GM23338 (cell line): Measurements from ENCODE around the gene SLC35D1. TPM values are rescaled to one million over a fixed set of nuclear protein-coding genes. Genes with fewer than 3 reads are reported as not detected.

Experiments used
- ATAC-seq: fragments of 200-7000 bp; cut with Tn5 transposase; 3 replicates; pipeline ENCODE4 v1.9.1; 2020
- DNase-seq: peaks from one replicate; pipeline ENCODE4 v3.0.0-alpha.2; 2015; ENCODE audit warnings: low spot score
- H2AFZ ChIP-seq: fragments of 200-600 bp; sonication (generic); 2 replicates; pipeline ENCODE4 v1.8.0; 2016; ENCODE audit warnings: antibody characterized with exemption, mild to moderate bottlenecking, moderate library complexity
- H3F3A ChIP-seq: fragments of 200-600 bp; sonication (generic); replicated peaks from 2 replicates; pipeline ENCODE4 v1.8.0; 2017; ENCODE audit warnings: antibody characterized with exemption, mixed run types, low read depth
- H3K27ac ChIP-seq: fragments of 200-600 bp; sonication (generic); 2 replicates; pipeline ENCODE4 v1.6.1; 2016; ENCODE audit warnings: low read depth
- H3K27me3 ChIP-seq: fragments of 200-600 bp; sonication (generic); 2 replicates; pipeline ENCODE4 v1.8.0; 2016; ENCODE audit warnings: mild to moderate bottlenecking, mixed run types, moderate library complexity; ENCODE audit not compliant: insufficient read depth
- H3K36me3 ChIP-seq: fragments of 200-600 bp; sonication (generic); 2 replicates; pipeline ENCODE4 v1.8.0; 2016; ENCODE audit warnings: mild to moderate bottlenecking; ENCODE audit not compliant: insufficient read depth
- H3K4me1 ChIP-seq: fragments of 200-600 bp; sonication (generic); 2 replicates; pipeline ENCODE4 v1.8.0; 2016; ENCODE audit warnings: mild to moderate bottlenecking, moderate library complexity; ENCODE audit not compliant: insufficient read depth
- H3K4me2 ChIP-seq: fragments of 200-600 bp; sonication (generic); 2 replicates; pipeline ENCODE4 v1.7.1; 2017; ENCODE audit warnings: mixed run types
- H3K4me3 ChIP-seq: fragments of 200-600 bp; sonication (generic); 2 replicates; pipeline ENCODE4 v1.6.1; 2016; ENCODE audit warnings: mixed run types
- H3K79me2 ChIP-seq: fragments of 200-600 bp; sonication (generic); replicated peaks from 2 replicates; pipeline ENCODE4 v1.8.0; 2017; ENCODE audit warnings: mild to moderate bottlenecking; ENCODE audit not compliant: insufficient read depth
- H3K9me2 ChIP-seq: fragments of 200-600 bp; sonication (generic); 2 replicates; pipeline ENCODE4 v1.8.0; 2017; ENCODE audit not compliant: insufficient read depth
- H4K20me1 ChIP-seq: fragments of 200-600 bp; sonication (generic); replicated peaks from 2 replicates; pipeline ENCODE4 v1.8.0; 2017; ENCODE audit warnings: mild to moderate bottlenecking; ENCODE audit not compliant: insufficient read depth
- H3K27ac Mint-ChIP-seq: 2 replicates; pipeline ENCODE4 v1.8.0; 2020; ENCODE audit warnings: inconsistent platforms, mild to moderate bottlenecking, moderate library complexity, mixed read lengths
- H3K27me3 Mint-ChIP-seq: 3 replicates; pipeline ENCODE4 v1.8.0; 2022; ENCODE audit warnings: low read depth, mild to moderate bottlenecking, moderate library complexity, mixed read lengths, inconsistent platforms; ENCODE audit not compliant: insufficient read depth, poor library complexity
- H3K36me3 Mint-ChIP-seq: 3 replicates; pipeline ENCODE4 v1.8.0; 2021; ENCODE audit warnings: low read depth, mild to moderate bottlenecking, inconsistent platforms, moderate library complexity, mixed read lengths
- H3K4me1 Mint-ChIP-seq: 3 replicates; pipeline ENCODE4 v1.8.0; 2020; ENCODE audit warnings: mild to moderate bottlenecking, inconsistent platforms, mixed read lengths
- H3K4me3 Mint-ChIP-seq: 3 replicates; pipeline ENCODE4 v1.8.0; 2021; ENCODE audit warnings: moderate library complexity, mild to moderate bottlenecking, inconsistent platforms, mixed read lengths
- H3K9me3 Mint-ChIP-seq: 3 replicates; pipeline ENCODE4 v1.8.0; 2020; ENCODE audit warnings: moderate library complexity, mild to moderate bottlenecking, inconsistent platforms, mixed read lengths
- CTCF ChIP-seq, 2 experiments: fragments of 200-600 bp in 1 of 2; sonication (generic) in 1 of 2; conservative IDR thresholded peaks; 2 replicates each; pipeline versions ENCODE4 v1.5.1 to v1.6.1; 2016 to 2017; ENCODE audit warnings: antibody characterized with exemption in 2 of 2, low read depth in 2 of 2, mild to moderate bottlenecking in 2 of 2, moderate library complexity in 1 of 2
- EZH2phosphoT487 ChIP-seq: fragments of 200-600 bp; sonication (generic); IDR thresholded peaks from one replicate; pipeline ENCODE4 v1.8.1; 2018; ENCODE audit warnings: antibody characterized with exemption; ENCODE audit not compliant: unreplicated experiment
- JUNB ChIP-seq: IDR thresholded peaks from one replicate; pipeline ENCODE4 v1.6.1; 2016; ENCODE audit warnings: antibody characterized with exemption; ENCODE audit not compliant: unreplicated experiment
- NANOG ChIP-seq: IDR thresholded peaks from 2 replicates; pipeline ENCODE4 v1.6.1; 2016; ENCODE audit warnings: antibody characterized with exemption, borderline replicate concordance
- STAT1 ChIP-seq: IDR thresholded peaks from one replicate; pipeline ENCODE4 v1.6.1; 2016; ENCODE audit warnings: antibody characterized with exemption; ENCODE audit not compliant: unreplicated experiment
- ZNF114 ChIP-seq: fragments of 250-450 bp; sonication (Bioruptor Pico); IDR thresholded peaks from 2 replicates; pipeline ENCODE4 v1.5.0; 2020; ENCODE audit warnings: mild to moderate bottlenecking, moderate library complexity
- polyA plus RNA-seq: library from polyadenylated mRNA; unstranded; fragments of >200 nt; fragmentation: Nextera tagmentation; extraction: Ambion mirVana; gene quantifications from 2 replicates; pipeline ENCODE4 v1.2.1, GENCODE V29; 2016
- total RNA-seq: library from RNA; depleted of rRNA; stranded (reverse); fragments of >200 nt; shearing (Covaris generic); gene quantifications from 2 replicates; pipeline ENCODE4 v1.2.3, GENCODE V29; 2014
- TF ChIP-seq, protein P1 (sequence below): fragments of 250-450 bp; sonication (Bioruptor Pico); IDR thresholded peaks from 2 replicates; pipeline ENCODE4 v1.5.0; 2020; ENCODE audit warnings: mild to moderate bottlenecking, moderate library complexity

Gene SLC35D1
- total and polyA plus RNA-seq, 2 experiments from 2014 or later: 0.68 to 2.8 TPM

GRCh38 chr1:67051196-67051595 lies 2.8 kb downstream of the SLC35D1 start:
- H3K4me1 Mint-ChIP-seq: peaks cover 14% of the 10 kb centered on the region
- Histone ChIP-seq H3K4me1 (peaks cover 11% of the 10 kb centered on the region), H3K9me2 (no peaks in the 10 kb centered on the region), H3K4me3 (no peak overlapping the region), H3K4me2 (no peak overlapping the region), H3K27me3 (peaks cover 18% of the 10 kb centered on the region), H3K36me3 (peaks cover 2% of the 10 kb centered on the region; the same call in 1 of the 2 replicates), H4K20me1 (no peaks in the 10 kb centered on the region), H3K79me2 (no peaks in the 10 kb centered on the region), H3F3A (no peaks in the 10 kb centered on the region), H3K27ac (no peak overlapping the region), H2AFZ (no peak overlapping the region)
- H3K27ac Mint-ChIP-seq: no peak overlapping the region
- H3K9me3 Mint-ChIP-seq: no peaks in the 10 kb centered on the region; the same call in 2 of the 3 replicates
- H3K36me3 Mint-ChIP-seq: no peaks in the 10 kb centered on the region; the same call in 1 of the 3 replicates
- TF ChIP-seq JUNB (no peak), EZH2phosphoT487 (no peak), CTCF (conservative IDR thresholded peaks at IDR 0.05; ENCODE audit: low read depth in 2 of 2) (no peak), NANOG (no peak), ZNF114 (CRISPR knock-in tag) (no peak), STAT1 (no peak)
- TF ChIP-seq, protein P1, sequence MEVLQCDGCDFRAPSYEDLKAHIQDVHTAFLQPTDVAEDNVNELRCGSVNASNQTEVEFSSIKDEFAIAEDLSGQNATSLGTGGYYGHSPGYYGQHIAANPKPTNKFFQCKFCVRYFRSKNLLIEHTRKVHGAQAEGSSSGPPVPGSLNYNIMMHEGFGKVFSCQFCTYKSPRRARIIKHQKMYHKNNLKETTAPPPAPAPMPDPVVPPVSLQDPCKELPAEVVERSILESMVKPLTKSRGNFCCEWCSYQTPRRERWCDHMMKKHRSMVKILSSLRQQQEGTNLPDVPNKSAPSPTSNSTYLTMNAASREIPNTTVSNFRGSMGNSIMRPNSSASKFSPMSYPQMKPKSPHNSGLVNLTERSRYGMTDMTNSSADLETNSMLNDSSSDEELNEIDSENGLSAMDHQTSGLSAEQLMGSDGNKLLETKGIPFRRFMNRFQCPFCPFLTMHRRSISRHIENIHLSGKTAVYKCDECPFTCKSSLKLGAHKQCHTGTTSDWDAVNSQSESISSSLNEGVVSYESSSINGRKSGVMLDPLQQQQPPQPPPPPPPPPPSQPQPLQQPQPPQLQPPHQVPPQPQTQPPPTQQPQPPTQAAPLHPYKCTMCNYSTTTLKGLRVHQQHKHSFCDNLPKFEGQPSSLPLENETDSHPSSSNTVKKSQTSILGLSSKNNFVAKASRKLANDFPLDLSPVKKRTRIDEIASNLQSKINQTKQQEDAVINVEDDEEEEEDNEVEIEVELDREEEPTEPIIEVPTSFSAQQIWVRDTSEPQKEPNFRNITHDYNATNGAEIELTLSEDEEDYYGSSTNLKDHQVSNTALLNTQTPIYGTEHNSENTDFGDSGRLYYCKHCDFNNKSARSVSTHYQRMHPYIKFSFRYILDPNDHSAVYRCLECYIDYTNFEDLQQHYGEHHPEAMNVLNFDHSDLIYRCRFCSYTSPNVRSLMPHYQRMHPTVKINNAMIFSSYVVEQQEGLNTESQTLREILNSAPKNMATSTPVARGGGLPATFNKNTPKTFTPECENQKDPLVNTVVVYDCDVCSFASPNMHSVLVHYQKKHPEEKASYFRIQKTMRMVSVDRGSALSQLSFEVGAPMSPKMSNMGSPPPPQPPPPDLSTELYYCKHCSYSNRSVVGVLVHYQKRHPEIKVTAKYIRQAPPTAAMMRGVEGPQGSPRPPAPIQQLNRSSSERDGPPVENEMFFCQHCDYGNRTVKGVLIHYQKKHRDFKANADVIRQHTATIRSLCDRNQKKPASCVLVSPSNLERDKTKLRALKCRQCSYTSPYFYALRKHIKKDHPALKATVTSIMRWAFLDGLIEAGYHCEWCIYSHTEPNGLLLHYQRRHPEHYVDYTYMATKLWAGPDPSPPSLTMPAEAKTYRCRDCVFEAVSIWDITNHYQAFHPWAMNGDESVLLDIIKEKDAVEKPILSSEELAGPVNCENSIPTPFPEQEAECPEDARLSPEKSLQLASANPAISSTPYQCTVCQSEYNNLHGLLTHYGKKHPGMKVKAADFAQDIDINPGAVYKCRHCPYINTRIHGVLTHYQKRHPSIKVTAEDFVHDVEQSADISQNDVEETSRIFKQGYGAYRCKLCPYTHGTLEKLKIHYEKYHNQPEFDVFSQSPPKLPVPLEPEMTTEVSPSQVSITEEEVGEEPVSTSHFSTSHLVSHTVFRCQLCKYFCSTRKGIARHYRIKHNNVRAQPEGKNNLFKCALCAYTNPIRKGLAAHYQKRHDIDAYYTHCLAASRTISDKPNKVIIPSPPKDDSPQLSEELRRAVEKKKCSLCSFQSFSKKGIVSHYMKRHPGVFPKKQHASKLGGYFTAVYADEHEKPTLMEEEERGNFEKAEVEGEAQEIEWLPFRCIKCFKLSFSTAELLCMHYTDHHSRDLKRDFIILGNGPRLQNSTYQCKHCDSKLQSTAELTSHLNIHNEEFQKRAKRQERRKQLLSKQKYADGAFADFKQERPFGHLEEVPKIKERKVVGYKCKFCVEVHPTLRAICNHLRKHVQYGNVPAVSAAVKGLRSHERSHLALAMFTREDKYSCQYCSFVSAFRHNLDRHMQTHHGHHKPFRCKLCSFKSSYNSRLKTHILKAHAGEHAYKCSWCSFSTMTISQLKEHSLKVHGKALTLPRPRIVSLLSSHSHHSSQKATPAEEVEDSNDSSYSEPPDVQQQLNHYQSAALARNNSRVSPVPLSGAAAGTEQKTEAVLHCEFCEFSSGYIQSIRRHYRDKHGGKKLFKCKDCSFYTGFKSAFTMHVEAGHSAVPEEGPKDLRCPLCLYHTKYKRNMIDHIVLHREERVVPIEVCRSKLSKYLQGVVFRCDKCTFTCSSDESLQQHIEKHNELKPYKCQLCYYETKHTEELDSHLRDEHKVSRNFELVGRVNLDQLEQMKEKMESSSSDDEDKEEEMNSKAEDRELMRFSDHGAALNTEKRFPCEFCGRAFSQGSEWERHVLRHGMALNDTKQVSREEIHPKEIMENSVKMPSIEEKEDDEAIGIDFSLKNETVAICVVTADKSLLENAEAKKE (CRISPR knock-in tag): no peak
- DNase-seq (no peak), ATAC-seq (no peak)
- H3K27me3 Mint-ChIP-seq: no peaks in the 10 kb centered on the region
- H3K4me3 Mint-ChIP-seq: no peak overlapping the region
